GM19043 (cell line): Measurements from ENCODE around the gene ARL8A.
A peak's percentile ranks its signal among the peaks of the same experiment; 100 is the strongest.
"Not testable (repeated sequence)": the region's sequence is repeated elsewhere in the genome, so short reads cannot be mapped to it uniquely, and the experiment has no call there.

Source experiments
- ATAC-seq: cut with Tn5 transposase; IDR thresholded peaks from one replicate; pipeline ENCODE4 v1.9.1; 2021; ENCODE audit warnings: low read depth; ENCODE audit not compliant: unreplicated experiment

The ARL8A gene

GRCh38 chr1:202176949-202177927, 32.7 kb upstream of the ARL8A start:
- no peak for ATAC-seq

GRCh38 chr1:202173993-202174392, 29.5 kb upstream of the ARL8A start:
- no peak for ATAC-seq

GRCh38 chr1:202172015-202172355, 27.4 kb upstream of the ARL8A start:
- no peak for ATAC-seq

GRCh38 chr1:202171292-202172014, 26.9 kb upstream of the ARL8A start:
- no peak for ATAC-seq

- ATAC-seq = no peak
Observed at GRCh38 chr1:202170726-202171125, 26.2 kb upstream of the ARL8A start.

- no peak for ATAC-seq
Observed at GRCh38 chr1:202168861-202169260, 24.3 kb upstream of the ARL8A start.

- no peak for ATAC-seq
Observed at GRCh38 chr1:202167708-202168415, 23.3 kb upstream of the ARL8A start.

GRCh38 chr1:202167054-202167453, 22.5 kb upstream of the ARL8A start:
- ATAC-seq = not testable (repeated sequence)

- ATAC-seq = no peak
Observed at GRCh38 chr1:202165942-202166843, 21.7 kb upstream of the ARL8A start.

GRCh38 chr1:202165267-202165941, 20.9 kb upstream of the ARL8A start:
- no peak for ATAC-seq

- peak; percentile 58 for ATAC-seq
Observed at GRCh38 chr1:202164271-202165037, 19.9 kb upstream of the ARL8A start.

GRCh38 chr1:202163281-202164270, 19.0 kb upstream of the ARL8A start:
- ATAC-seq = no peak

- ATAC-seq = no peak
Observed at GRCh38 chr1:202162418-202163280, 18.1 kb upstream of the ARL8A start.

GRCh38 chr1:202162047-202162417, 17.5 kb upstream of the ARL8A start:
- ATAC-seq = no peak

GRCh38 chr1:202161151-202162046, 16.9 kb upstream of the ARL8A start:
- no peak for ATAC-seq
